HCT116 (cell line): ENCODE measurements around the gene SLC25A12. TPM values are rescaled to one million over a fixed set of nuclear protein-coding genes. Genes with fewer than 3 reads are reported as not detected.

Experiments used
- ATAC-seq: fragments of 200-7000 bp; cut with Tn5 transposase; 2 replicates; pipeline ENCODE4 v1.9.1; 2020; ENCODE audit warnings: mild to moderate bottlenecking, moderate library complexity
- BruUV-seq: library from RNA; stranded (reverse); fragments of 400-500 nt; replicated peaks from 2 replicates; lab custom pipeline; 2021; lab: Mats Ljungman, UMichigan
- CTCF ChIA-PET: fragments of 300-600 bp; sonication (Branson Sonifier 250); formaldehyde crosslinking; loops from one replicate; lab custom pipeline; 2021; ENCODE audit warnings: antibody characterized with exemption; lab: Charles Lee
- POLR2A ChIA-PET: fragments of 300-600, 350-600 bp; sonication (Branson Sonifier 250); formaldehyde crosslinking; loops from one replicate; lab custom pipeline; 2021; ENCODE audit warnings: antibody characterized with exemption; lab: Charles Lee
- RAD21 ChIA-PET, 2 experiments: fragments of 300-600 bp; sonication (Branson Sonifier 250); formaldehyde crosslinking; loops; one replicate each; lab custom pipeline; 2023; ENCODE audit warnings: low total read pairs in 2 of 2; ENCODE audit not compliant: uncharacterized antibody in 2 of 2, unreplicated experiment in 2 of 2, low non-redundant PET in 1 of 2; lab: Charles Lee
- DNase-seq: peaks from one replicate; pipeline ENCODE4 v3.0.0-alpha.2; 2010; ENCODE audit warnings: low read depth, low spot score
- H2AFZ ChIP-seq: fragments of 200-600 bp; shearing (Covaris generic), sonication (generic); 2 replicates; pipeline ENCODE4 v1.6.1; 2017; ENCODE audit warnings: low read depth, mixed run types, mixed read lengths, antibody characterized with exemption, low read length; ENCODE audit not compliant: poor library complexity, severe bottlenecking
- H3K27ac ChIP-seq: 2 replicates; pipeline ENCODE4 v1.5.1; 2012; ENCODE audit warnings: low read depth, low read length
- H3K27me3 ChIP-seq: fragments of 200-600 bp; sonication (generic); 2 replicates; pipeline ENCODE4 v1.6.1; 2016; ENCODE audit warnings: mixed run types, low read length, mixed read lengths; ENCODE audit not compliant: insufficient read depth
- H3K36me3 ChIP-seq, 2 experiments: fragments of 200-500 bp in 1 of 2; fragments of 200-600 bp in 1 of 2; sonication (Bioruptor generic) in 1 of 2; sonication (generic) in 1 of 2; 2 replicates each; pipeline versions ENCODE4 v1.5.1 to v1.6.1; 2014 to 2016; ENCODE audit warnings: low read length in 2 of 2, inconsistent platforms in 1 of 2, mixed read lengths in 1 of 2, mixed run types in 1 of 2; ENCODE audit not compliant: insufficient read depth in 2 of 2, control insufficient read depth in 1 of 2
- H3K4me1 ChIP-seq, 2 experiments: fragments of 200-600 bp in 1 of 2; sonication (generic) in 1 of 2; 2 replicates each; pipeline versions ENCODE4 v1.5.1 to v1.6.1; 2012 to 2017; ENCODE audit warnings: low read length in 2 of 2, inconsistent platforms in 1 of 2, mild to moderate bottlenecking in 1 of 2, mixed read lengths in 1 of 2, mixed run types in 1 of 2, moderate library complexity in 1 of 2; ENCODE audit not compliant: insufficient read depth in 2 of 2, control insufficient read depth in 1 of 2
- H3K4me2 ChIP-seq: fragments of 200-600 bp; sonication (generic); 2 replicates; pipeline ENCODE4 v1.6.1; 2017; ENCODE audit warnings: mixed run types, low read length, mixed read lengths
- H3K4me3 ChIP-seq, 2 experiments: fragments of 200-600 bp in 1 of 2; sonication (generic) in 1 of 2; replicated peaks in 1 of 2; 2 replicates each; pipeline ENCODE4 v1.5.1; 2011 to 2016; ENCODE audit warnings: low read length in 2 of 2, control low read depth in 1 of 2, low read depth in 1 of 2, mild to moderate bottlenecking in 1 of 2, mixed read lengths in 1 of 2, mixed run types in 1 of 2
- H3K79me2 ChIP-seq: fragments of 200-600 bp; sonication (generic); 2 replicates; pipeline ENCODE4 v1.6.1; 2017; ENCODE audit warnings: mild to moderate bottlenecking, mixed run types, low read length, moderate library complexity, mixed read lengths; ENCODE audit not compliant: insufficient read depth
- H3K9ac ChIP-seq: fragments of 200-600 bp; sonication (generic); 2 replicates; pipeline ENCODE4 v1.6.1; 2016; ENCODE audit warnings: low read length, mixed read lengths
- H3K9me2 ChIP-seq: fragments of 200-600 bp; sonication (generic), shearing (Covaris generic); 2 replicates; pipeline ENCODE4 v1.6.1; 2017; ENCODE audit warnings: mixed run types, mild to moderate bottlenecking, moderate library complexity; ENCODE audit not compliant: insufficient read depth
- H3K9me3 ChIP-seq, 2 experiments: fragments of 200-500 bp in 1 of 2; fragments of 200-600 bp in 1 of 2; sonication (Bioruptor generic) in 1 of 2; sonication (generic) in 1 of 2; 2 replicates each; pipeline ENCODE4 v1.6.1; 2014 to 2017; ENCODE audit warnings: low read length in 2 of 2, mixed read lengths in 2 of 2, inconsistent platforms in 1 of 2, low read depth in 1 of 2, mild to moderate bottlenecking in 1 of 2, mixed run types in 1 of 2, moderate library complexity in 1 of 2; ENCODE audit not compliant: control insufficient read depth in 1 of 2, insufficient read depth in 1 of 2
- H4K20me1 ChIP-seq: fragments of 200-600 bp; sonication (generic), shearing (Covaris generic); 2 replicates; pipeline ENCODE4 v1.6.1; 2017; ENCODE audit warnings: mixed run types, mild to moderate bottlenecking, moderate library complexity; ENCODE audit not compliant: insufficient read depth
- CBX3 ChIP-seq: IDR thresholded peaks from 2 replicates; pipeline ENCODE4 v1.6.1; 2012; ENCODE audit warnings: low read depth
- CEBPB ChIP-seq: IDR thresholded peaks from 2 replicates; pipeline ENCODE4 v1.6.1; 2012; ENCODE audit warnings: low read depth
- CTCF ChIP-seq, 3 experiments: fragments of 200-600 bp in 1 of 3; sonication (generic) in 1 of 3; IDR thresholded peaks in 2 of 3; conservative IDR thresholded peaks in 1 of 3; 2 replicates each; pipeline ENCODE4 v1.5.1; 2012 to 2017; ENCODE audit warnings: low read depth in 2 of 3, low read length in 2 of 3, antibody characterized with exemption in 1 of 3, borderline replicate concordance in 1 of 3, control low read depth in 1 of 3, mild to moderate bottlenecking in 1 of 3, mixed read lengths in 1 of 3, mixed run types in 1 of 3, moderate library complexity in 1 of 3; ENCODE audit not compliant: insufficient read depth in 1 of 3
- EGR1 ChIP-seq: IDR thresholded peaks from 2 replicates; pipeline ENCODE4 v1.6.1; 2012; ENCODE audit warnings: low read depth
- EZH2 ChIP-seq: fragments of 200-600 bp; sonication (generic); IDR thresholded peaks from 2 replicates; pipeline ENCODE4 v1.6.1; 2017; ENCODE audit warnings: antibody characterized with exemption, mixed run types
- EZH2phosphoT487 ChIP-seq: fragments of 200-600 bp; IDR thresholded peaks from 2 replicates; pipeline ENCODE4 v1.6.1; 2018; ENCODE audit warnings: antibody characterized with exemption, borderline replicate concordance
- FOSL1 ChIP-seq: IDR thresholded peaks from 2 replicates; pipeline ENCODE4 v1.6.1; 2012; ENCODE audit warnings: low read depth
- JUND ChIP-seq: IDR thresholded peaks from 2 replicates; pipeline ENCODE4 v1.6.1; 2012
- MAX ChIP-seq: IDR thresholded peaks from 2 replicates; pipeline ENCODE4 v1.6.1; 2012
- POLR2A ChIP-seq: IDR thresholded peaks from 2 replicates; pipeline ENCODE4 v1.7.0; 2011; ENCODE audit warnings: borderline replicate concordance; ENCODE audit not compliant: insufficient read depth, insufficient read length; ENCODE audit errors: extremely low read depth
- POLR2AphosphoS5 ChIP-seq: IDR thresholded peaks from 2 replicates; pipeline ENCODE4 v1.6.1; 2011; ENCODE audit warnings: mild to moderate bottlenecking, low read depth, low read length, moderate library complexity
- RAD21 ChIP-seq: IDR thresholded peaks from 2 replicates; pipeline ENCODE4 v1.6.1; 2012; ENCODE audit warnings: low read depth, mild to moderate bottlenecking
- REST ChIP-seq: IDR thresholded peaks from 2 replicates; pipeline ENCODE4 v1.6.1; 2012; ENCODE audit warnings: low read depth
- SIN3A ChIP-seq: IDR thresholded peaks from 2 replicates; pipeline ENCODE4 v1.6.1; 2012; ENCODE audit warnings: low read depth
- SRF ChIP-seq: IDR thresholded peaks from 2 replicates; pipeline ENCODE4 v1.6.1; 2012; ENCODE audit warnings: low read depth
- TCF7L2 ChIP-seq: IDR thresholded peaks from 2 replicates; pipeline ENCODE4 v1.7.0; 2011; ENCODE audit warnings: borderline replicate concordance, inconsistent platforms; ENCODE audit not compliant: insufficient read depth, insufficient read length; ENCODE audit errors: extremely low read depth
- YY1 ChIP-seq: IDR thresholded peaks from 2 replicates; pipeline ENCODE4 v1.6.1; 2011; ENCODE audit warnings: low read length, low read depth, moderate library complexity, mild to moderate bottlenecking; ENCODE audit not compliant: insufficient replicate concordance; ENCODE audit errors: extremely low read depth
- ZFX ChIP-seq: fragments of 450-650 bp; IDR thresholded peaks from 2 replicates; pipeline ENCODE4 v1.6.1; 2017
- ZNF274 ChIP-seq: fragments of 200-500 bp; sonication (Bioruptor generic); IDR thresholded peaks from 2 replicates; pipeline ENCODE4 v1.6.1; 2014; ENCODE audit warnings: mild to moderate bottlenecking, low read depth, low read length, inconsistent platforms
- intact Hi-C: fragments of 100-400 bp; cut with micrococcal nuclease; formaldehyde crosslinking; loops from 2 replicates; pipeline ENCODE4 v1.10.0; 2022
- total RNA-seq: library from RNA; stranded (reverse); gene quantifications from one replicate; pipeline ENCODE4 v1.2.1, GENCODE V29; 2021; ENCODE audit not compliant: unreplicated experiment

The SLC25A12 gene
- total RNA-seq, 1 experiment from 2014 or later = 16.0 TPM

GRCh38 chr2:171919453-171919852 is 25.4 kb upstream of the SLC25A12 start (continued):
- TF ChIP-seq CTCF (IDR thresholded peaks at IDR 0.05 in 2 of 3, conservative IDR thresholded peaks at IDR 0.05 in 1 of 3; ENCODE audit: borderline replicate concordance in 1 of 3, insufficient read depth in 1 of 3, low read depth in 2 of 3, low read length in 2 of 3) (no peak), YY1 (no peak), FOSL1 (no peak), SRF (no peak), EZH2phosphoT487 (no peak), CEBPB (no peak), ZNF274 (no peak)

GRCh38 chr2:171913517-171913916 is 19.5 kb upstream of the SLC25A12 start:
- DNase-seq (no peak), ATAC-seq (no peak)
- H3K36me3 ChIP-seq = no peaks in the 10 kb centered on the region
- POLR2A ChIA-PET = no interaction called here
- no peak overlapping the region for H3K27ac ChIP-seq
- no TSS peak for BruUV-seq
- no peaks in the 10 kb centered on the region for H3K79me2 ChIP-seq
- CTCF ChIA-PET = no interaction called here
- H3K9me2 ChIP-seq = no peaks in the 10 kb centered on the region
- H4K20me1 ChIP-seq = no peaks in the 10 kb centered on the region
- no peak overlapping the region for H3K4me3 ChIP-seq
- no peak overlapping the region for H2AFZ ChIP-seq
- H3K4me2 ChIP-seq = no peak overlapping the region
- no peaks in the 10 kb centered on the region for H3K27me3 ChIP-seq
- H3K4me1 ChIP-seq = no peaks in the 10 kb centered on the region
- intact Hi-C loops = no loop called here
- H3K9ac ChIP-seq = no peak overlapping the region
- RAD21 ChIA-PET = no interaction called here
- H3K9me3 ChIP-seq = no peaks in the 10 kb centered on the region
- TF ChIP-seq RAD21 (no peak), SRF (no peak), MAX (no peak), JUND (no peak), TCF7L2 (no peak), CBX3 (no peak), REST (no peak), EZH2 (no peak), POLR2AphosphoS5 (no peak), POLR2A (no peak), FOSL1 (no peak), EZH2phosphoT487 (no peak), YY1 (no peak), ZFX (no peak), EGR1 (no peak), SIN3A (no peak), CTCF (IDR thresholded peaks at IDR 0.05 in 2 of 3, conservative IDR thresholded peaks at IDR 0.05 in 1 of 3; ENCODE audit: borderline replicate concordance in 1 of 3, insufficient read depth in 1 of 3, low read depth in 2 of 3, low read length in 2 of 3) (no peak), ZNF274 (no peak)
